Activated naive CD8-positive, alpha-beta T cell treated with anti-CD3 and anti-CD28 coated beads, Interleukin-2, amount 10 ng/mL, durations not matched to agents 7 days and 5 days (primary cell): ENCODE measurements around the gene EYA3. TPM values are rescaled to one million over a fixed set of nuclear protein-coding genes. Genes with fewer than 3 reads are reported as not detected.

Experiments
- total RNA-seq, 2 experiments: library from RNA; stranded (reverse); gene quantifications; one replicate each; pipeline ENCODE4 v1.2.3, GENCODE V29; 2021

EYA3 gene
- total RNA-seq, 2 experiments from 2014 or later = 27.0 to 27.3 TPM

Other genes starting within 250 kb of the EYA3 start
- 10 to 100 TPM; 35.4 to 40.5 TPM for gene THEMIS2, start 216.1 kb downstream of the EYA3 start, total RNA-seq
- gene RPA2, start 174.0 kb downstream of the EYA3 start, total RNA-seq = 10 to 100 TPM; 72.1 to 73.7 TPM
- gene SMPDL3B, start 153.6 kb downstream of the EYA3 start, total RNA-seq = under 1 TPM; 0.64 to 0.99 TPM
- gene XKR8, start 128.6 kb downstream of the EYA3 start, total RNA-seq = 1 to 10 TPM; 8.7 to 9.0 TPM
- 1 to 10 TPM in 1 of 2 experiments, under 1 TPM in 1; 0.99 to 1.1 TPM for gene PTAFR, start 88.1 kb upstream of the EYA3 start, total RNA-seq
- 100 to 1,000 TPM; 106 TPM for gene DNAJC8, start 144.4 kb upstream of the EYA3 start, total RNA-seq
- gene ATP5IF1, start 147.5 kb upstream of the EYA3 start, total RNA-seq = 100 to 1,000 TPM; 209 to 222 TPM
- 10 to 100 TPM; 14.6 to 16.0 TPM for gene SESN2, start 170.9 kb upstream of the EYA3 start, total RNA-seq
- 10 to 100 TPM; 15.4 to 17.7 TPM for gene MED18, start 240.4 kb upstream of the EYA3 start, total RNA-seq